ENCODE measurements around the gene LRIG1. TPM values are rescaled to one million over a fixed set of nuclear protein-coding genes. Genes with fewer than 3 reads are reported as not detected.

The LRIG1 gene
- polyA plus RNA-seq, 4 donors, result 3.5 to 41.0 (median 21.9) TPM

- peaks cover 0 to 11% (median 0%) of the 10 kb centered on the region in 3 donors for H3K4me1 ChIP-seq (ENCODE audit: control insufficient read depth in 3 of 3, insufficient read depth in 2 of 3, low read depth in 1 of 3, low read length in 2 of 3)
- 66 to 74% (median 71%) methylated on average over 15 of the region's 15 CpGs for WGBS, 3 donors
- H3K9me3 ChIP-seq (ENCODE audit: control insufficient read depth in 2 of 2, insufficient read depth in 1 of 2, low read depth in 1 of 2, low read length in 1 of 2), result no peaks in the 10 kb centered on the region
- peaks cover 3 to 93% (median 8%) of the 10 kb centered on the region in 3 donors for H3K36me3 ChIP-seq (ENCODE audit: control insufficient read depth in 3 of 3, insufficient read depth in 2 of 3, low read depth in 1 of 3, low read length in 3 of 3)
- H3K27me3 ChIP-seq (ENCODE audit: control insufficient read depth in 3 of 3, insufficient read depth in 3 of 3, low read length in 3 of 3), result no peaks in the 10 kb centered on the region
- no peak for DNase-seq
- H3K27ac ChIP-seq (ENCODE audit: low read depth in 1 of 3, low read length in 2 of 3), result no peak overlapping the region
- no peak overlapping the region for H3K4me3 ChIP-seq (ENCODE audit: low read depth in 1 of 3, low read length in 3 of 3)
- no peak for FAIRE-seq
Measured at GRCh38 chr3:66404197-66404596, 96.6 kb downstream of the LRIG1 start.

GRCh38 chr3:66403323-66403990 is 97.4 kb downstream of the LRIG1 start:
- H3K4me3 ChIP-seq (ENCODE audit: low read depth in 1 of 3, low read length in 3 of 3), result no peak overlapping the region
- H3K27me3 ChIP-seq (ENCODE audit: control insufficient read depth in 3 of 3, insufficient read depth in 3 of 3, low read length in 3 of 3), result no peaks in the 10 kb centered on the region
- H3K9me3 ChIP-seq (ENCODE audit: control insufficient read depth in 2 of 2, insufficient read depth in 1 of 2, low read depth in 1 of 2, low read length in 1 of 2), result no peaks in the 10 kb centered on the region
- H3K36me3 ChIP-seq (ENCODE audit: control insufficient read depth in 3 of 3, insufficient read depth in 2 of 3, low read depth in 1 of 3, low read length in 3 of 3), result peaks cover 4 to 96% (median 8%) of the 10 kb centered on the region in 3 donors
- FAIRE-seq (no peak), DNase-seq (no peak)
- 62 to 76% (median 68%) methylated on average over 12 to 13 of the region's 13 CpGs for WGBS, 3 donors
- no peak overlapping the region for H3K27ac ChIP-seq (ENCODE audit: low read depth in 1 of 3, low read length in 2 of 3)
- peaks cover 0 to 10% (median 0%) of the 10 kb centered on the region in 3 donors for H3K4me1 ChIP-seq (ENCODE audit: control insufficient read depth in 3 of 3, insufficient read depth in 2 of 3, low read depth in 1 of 3, low read length in 2 of 3)

- no peaks in the 10 kb centered on the region for H3K9me3 ChIP-seq (ENCODE audit: control insufficient read depth in 2 of 2, insufficient read depth in 1 of 2, low read depth in 1 of 2, low read length in 1 of 2)
- no peak overlapping the region for H3K27ac ChIP-seq (ENCODE audit: low read depth in 1 of 3, low read length in 2 of 3)
- H3K27me3 ChIP-seq (ENCODE audit: control insufficient read depth in 3 of 3, insufficient read depth in 3 of 3, low read length in 3 of 3), result no peaks in the 10 kb centered on the region
- no peak overlapping the region for H3K4me3 ChIP-seq (ENCODE audit: low read depth in 1 of 3, low read length in 3 of 3)
- no peak for DNase-seq
- 85 to 87% (median 85%) methylated on average over 13 of the region's 13 CpGs for WGBS, 3 donors
- H3K4me1 ChIP-seq (ENCODE audit: control insufficient read depth in 3 of 3, insufficient read depth in 2 of 3, low read depth in 1 of 3, low read length in 2 of 3), result peaks cover 0 to 3% (median 0%) of the 10 kb centered on the region in 3 donors
- no peak for FAIRE-seq
- H3K36me3 ChIP-seq (ENCODE audit: control insufficient read depth in 3 of 3, insufficient read depth in 2 of 3, low read depth in 1 of 3, low read length in 3 of 3), result peaks cover 6 to 95% (median 8%) of the 10 kb centered on the region in 3 donors
Measured at GRCh38 chr3:66402596-66403290, 98.1 kb downstream of the LRIG1 start.

- WGBS, 3 donors, result 77 to 88% (median 85%) methylated on average over 19 to 20 of the region's 20 CpGs
- no peaks in the 10 kb centered on the region for H3K27me3 ChIP-seq (ENCODE audit: control insufficient read depth in 3 of 3, insufficient read depth in 3 of 3, low read length in 3 of 3)
- H3K27ac ChIP-seq (ENCODE audit: low read depth in 1 of 3, low read length in 2 of 3), result no peak overlapping the region
- peaks cover 8 to 95% (median 11%) of the 10 kb centered on the region in 3 donors for H3K36me3 ChIP-seq (ENCODE audit: control insufficient read depth in 3 of 3, insufficient read depth in 2 of 3, low read depth in 1 of 3, low read length in 3 of 3)
- H3K4me1 ChIP-seq (ENCODE audit: control insufficient read depth in 3 of 3, insufficient read depth in 2 of 3, low read depth in 1 of 3, low read length in 2 of 3), result no peaks in the 10 kb centered on the region
- no peaks in the 10 kb centered on the region for H3K9me3 ChIP-seq (ENCODE audit: control insufficient read depth in 2 of 2, insufficient read depth in 1 of 2, low read depth in 1 of 2, low read length in 1 of 2)
- DNase-seq (no peak), FAIRE-seq (no peak)
- no peak overlapping the region for H3K4me3 ChIP-seq (ENCODE audit: low read depth in 1 of 3, low read length in 3 of 3)
Measured at GRCh38 chr3:66401675-66402491, 98.9 kb downstream of the LRIG1 start.

- no peak overlapping the region for H3K4me3 ChIP-seq (ENCODE audit: low read depth in 1 of 3, low read length in 3 of 3)
- no peak overlapping the region for H3K27ac ChIP-seq (ENCODE audit: low read depth in 1 of 3, low read length in 2 of 3)
- FAIRE-seq (no peak), DNase-seq (no peak)
- no peaks in the 10 kb centered on the region for H3K4me1 ChIP-seq (ENCODE audit: control insufficient read depth in 3 of 3, insufficient read depth in 2 of 3, low read depth in 1 of 3, low read length in 2 of 3)
- 71 to 79% (median 72%) methylated on average over 10 of the region's 10 CpGs for WGBS, 3 donors
- no peaks in the 10 kb centered on the region for H3K27me3 ChIP-seq (ENCODE audit: control insufficient read depth in 3 of 3, insufficient read depth in 3 of 3, low read length in 3 of 3)
- H3K36me3 ChIP-seq (ENCODE audit: control insufficient read depth in 3 of 3, insufficient read depth in 2 of 3, low read depth in 1 of 3, low read length in 3 of 3), result peaks cover 3 to 95% (median 14%) of the 10 kb centered on the region in 3 donors
- H3K9me3 ChIP-seq (ENCODE audit: control insufficient read depth in 2 of 2, insufficient read depth in 1 of 2, low read depth in 1 of 2, low read length in 1 of 2), result no peaks in the 10 kb centered on the region
Measured at GRCh38 chr3:66401157-66401550, 99.7 kb downstream of the LRIG1 start.

GRCh38 chr3:66400411-66401156 is 100.2 kb downstream of the LRIG1 start:
- FAIRE-seq, result no peak
- Histone ChIP-seq H3K36me3 (ENCODE audit: control insufficient read depth in 3 of 3, insufficient read depth in 2 of 3, low read depth in 1 of 3, low read length in 3 of 3) (peaks cover 5 to 95% (median 12%) of the 10 kb centered on the region in 3 donors), H3K27ac (ENCODE audit: low read depth in 1 of 3, low read length in 2 of 3) (no peak overlapping the region), H3K27me3 (ENCODE audit: control insufficient read depth in 3 of 3, insufficient read depth in 3 of 3, low read length in 3 of 3) (no peaks in the 10 kb centered on the region), H3K9me3 (ENCODE audit: control insufficient read depth in 2 of 2, insufficient read depth in 1 of 2, low read depth in 1 of 2, low read length in 1 of 2) (no peaks in the 10 kb centered on the region), H3K4me3 (ENCODE audit: low read depth in 1 of 3, low read length in 3 of 3) (no peak overlapping the region), H3K4me1 (ENCODE audit: control insufficient read depth in 3 of 3, insufficient read depth in 2 of 3, low read depth in 1 of 3, low read length in 2 of 3) (no peaks in the 10 kb centered on the region)
- WGBS, 3 donors, result 83 to 90% (median 89%) methylated on average over 15 of the region's 15 CpGs
- DNase-seq, result no peak

GRCh38 chr3:66399529-66400232 is 101.1 kb downstream of the LRIG1 start:
- FAIRE-seq (no peak), DNase-seq (no peak)
- no peak overlapping the region for H3K4me3 ChIP-seq (ENCODE audit: low read depth in 1 of 3, low read length in 3 of 3)
- no peak overlapping the region for H3K27ac ChIP-seq (ENCODE audit: low read depth in 1 of 3, low read length in 2 of 3)
- WGBS, 3 donors, result 89 to 94% (median 93%) methylated on average over 10 of the region's 10 CpGs
- H3K9me3 ChIP-seq (ENCODE audit: control insufficient read depth in 2 of 2, insufficient read depth in 1 of 2, low read depth in 1 of 2, low read length in 1 of 2), result no peaks in the 10 kb centered on the region
- no peaks in the 10 kb centered on the region for H3K4me1 ChIP-seq (ENCODE audit: control insufficient read depth in 3 of 3, insufficient read depth in 2 of 3, low read depth in 1 of 3, low read length in 2 of 3)
- H3K36me3 ChIP-seq (ENCODE audit: control insufficient read depth in 3 of 3, insufficient read depth in 2 of 3, low read depth in 1 of 3, low read length in 3 of 3), result peaks cover 2 to 93% (median 12%) of the 10 kb centered on the region in 3 donors
- no peaks in the 10 kb centered on the region for H3K27me3 ChIP-seq (ENCODE audit: control insufficient read depth in 3 of 3, insufficient read depth in 3 of 3, low read length in 3 of 3)

Data from small intestine (tissue), 7 donors.